ENCODE measurements around the gene AHNAK2.

DNA sequence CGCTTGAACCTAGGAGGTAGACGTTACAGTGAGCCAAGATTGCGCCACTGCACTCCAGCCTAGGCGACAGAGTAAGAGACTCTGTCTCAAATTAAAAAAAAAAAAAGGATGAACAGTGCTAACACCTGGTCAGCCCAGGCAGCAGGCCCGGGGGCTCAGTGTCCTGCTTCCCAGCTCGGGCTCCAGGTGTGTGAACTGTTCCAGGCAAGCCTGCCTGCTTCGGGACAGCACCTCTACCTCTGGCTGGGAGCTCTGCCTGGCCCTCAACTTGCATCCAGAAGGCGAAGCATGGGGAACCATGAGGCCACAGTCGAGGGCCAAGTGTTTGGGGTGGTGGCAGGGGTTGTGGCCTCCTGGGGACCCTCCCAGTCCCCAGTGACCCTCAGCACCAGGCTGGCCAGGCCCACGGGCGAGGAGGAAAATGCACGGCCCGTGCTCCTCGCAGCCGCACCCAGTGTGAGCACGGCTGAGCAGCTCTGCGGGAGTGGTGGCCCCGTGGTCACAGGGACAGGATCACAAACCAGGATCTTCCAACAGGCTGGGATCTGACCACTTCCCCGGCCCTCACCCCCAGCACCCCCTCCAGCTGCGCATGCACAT lies 27.3 kb upstream of the AHNAK2 start:
- TF ChIP-seq, protein P1, sequence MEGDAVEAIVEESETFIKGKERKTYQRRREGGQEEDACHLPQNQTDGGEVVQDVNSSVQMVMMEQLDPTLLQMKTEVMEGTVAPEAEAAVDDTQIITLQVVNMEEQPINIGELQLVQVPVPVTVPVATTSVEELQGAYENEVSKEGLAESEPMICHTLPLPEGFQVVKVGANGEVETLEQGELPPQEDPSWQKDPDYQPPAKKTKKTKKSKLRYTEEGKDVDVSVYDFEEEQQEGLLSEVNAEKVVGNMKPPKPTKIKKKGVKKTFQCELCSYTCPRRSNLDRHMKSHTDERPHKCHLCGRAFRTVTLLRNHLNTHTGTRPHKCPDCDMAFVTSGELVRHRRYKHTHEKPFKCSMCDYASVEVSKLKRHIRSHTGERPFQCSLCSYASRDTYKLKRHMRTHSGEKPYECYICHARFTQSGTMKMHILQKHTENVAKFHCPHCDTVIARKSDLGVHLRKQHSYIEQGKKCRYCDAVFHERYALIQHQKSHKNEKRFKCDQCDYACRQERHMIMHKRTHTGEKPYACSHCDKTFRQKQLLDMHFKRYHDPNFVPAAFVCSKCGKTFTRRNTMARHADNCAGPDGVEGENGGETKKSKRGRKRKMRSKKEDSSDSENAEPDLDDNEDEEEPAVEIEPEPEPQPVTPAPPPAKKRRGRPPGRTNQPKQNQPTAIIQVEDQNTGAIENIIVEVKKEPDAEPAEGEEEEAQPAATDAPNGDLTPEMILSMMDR (IDR thresholded peaks at IDR 0.05; ENCODE audit: low read length) = no peak
- TF ChIP-seq EZH2 (optimal IDR thresholded peaks at IDR 0.05; ENCODE audit: low read depth, low read length) (no peak), EZH2phosphoT487 (IDR thresholded peaks at IDR 0.05; ENCODE audit: low read length) (no peak)

All from MM.1S (cell line).